DND-41 (cell line): ENCODE measurements around the gene GBA2.

Experiments used
- ATAC-seq: fragments of 200-7000 bp; cut with Tn5 transposase; 3 replicates; pipeline ENCODE4 v1.9.1; 2021; ENCODE audit warnings: low read depth; ENCODE audit not compliant: insufficient read depth
- DNase-seq: peaks from one replicate; pipeline ENCODE4 v3.0.0-alpha.2; 2020
- H2AFZ ChIP-seq: 2 replicates; pipeline ENCODE4 v1.6.0; 2012; ENCODE audit warnings: low read depth, low read length
- H3K27ac ChIP-seq: 2 replicates; pipeline ENCODE4 v1.5.1; 2012; ENCODE audit warnings: low read length, inconsistent platforms
- H3K27me3 ChIP-seq: fragments of 200-600 bp; sonication (generic); 2 replicates; pipeline ENCODE4 v1.6.0; 2012; ENCODE audit warnings: low read length, mild to moderate bottlenecking, inconsistent platforms; ENCODE audit not compliant: insufficient read depth, poor library complexity
- H3K36me3 ChIP-seq: 2 replicates; pipeline ENCODE4 v1.5.1; 2012; ENCODE audit warnings: low read length, inconsistent platforms; ENCODE audit not compliant: insufficient read depth
- H3K4me1 ChIP-seq: 2 replicates; pipeline ENCODE4 v1.5.1; 2012; ENCODE audit warnings: mild to moderate bottlenecking, low read length; ENCODE audit not compliant: insufficient read depth
- H3K4me2 ChIP-seq: 2 replicates; pipeline ENCODE4 v1.6.0; 2012; ENCODE audit warnings: mild to moderate bottlenecking, moderate library complexity, low read length, inconsistent platforms; ENCODE audit not compliant: insufficient read depth
- H3K4me3 ChIP-seq, 2 experiments: fragments of 200-600 bp in 1 of 2; shearing (Covaris generic) in 1 of 2; 2 replicates each; pipeline ENCODE4 v1.5.1; 2012 to 2016; ENCODE audit warnings: inconsistent platforms in 2 of 2, low read length in 2 of 2, mild to moderate bottlenecking in 2 of 2, low read depth in 1 of 2, moderate library complexity in 1 of 2
- H3K79me2 ChIP-seq: 2 replicates; pipeline ENCODE4 v1.6.0; 2012; ENCODE audit warnings: low read length, inconsistent platforms; ENCODE audit not compliant: insufficient read depth
- H3K9ac ChIP-seq: 2 replicates; pipeline ENCODE4 v1.6.0; 2012; ENCODE audit warnings: low read depth, mild to moderate bottlenecking, inconsistent platforms, low read length, moderate library complexity
- H3K9me3 ChIP-seq: 2 replicates; pipeline ENCODE4 v1.5.1; 2012; ENCODE audit warnings: low read length, moderate library complexity, mild to moderate bottlenecking, inconsistent platforms; ENCODE audit not compliant: insufficient read depth, severe bottlenecking
- H4K20me1 ChIP-seq: 2 replicates; pipeline ENCODE4 v1.6.0; 2012; ENCODE audit warnings: low read length; ENCODE audit not compliant: insufficient read depth
- EZH2 ChIP-seq: IDR thresholded peaks from 3 replicates; pipeline ENCODE4 v1.6.1; 2012; ENCODE audit warnings: borderline replicate concordance, low read depth, mild to moderate bottlenecking, moderate library complexity, low read length, inconsistent platforms; ENCODE audit not compliant: severe bottlenecking
- TF ChIP-seq, protein P1 (sequence below): IDR thresholded peaks from 2 replicates; pipeline ENCODE4 v1.5.1; 2012; ENCODE audit warnings: borderline replicate concordance, low read length, moderate library complexity, mild to moderate bottlenecking; ENCODE audit not compliant: poor library complexity, severe bottlenecking; ENCODE audit errors: extremely low read depth

The GBA2 gene

DNA sequence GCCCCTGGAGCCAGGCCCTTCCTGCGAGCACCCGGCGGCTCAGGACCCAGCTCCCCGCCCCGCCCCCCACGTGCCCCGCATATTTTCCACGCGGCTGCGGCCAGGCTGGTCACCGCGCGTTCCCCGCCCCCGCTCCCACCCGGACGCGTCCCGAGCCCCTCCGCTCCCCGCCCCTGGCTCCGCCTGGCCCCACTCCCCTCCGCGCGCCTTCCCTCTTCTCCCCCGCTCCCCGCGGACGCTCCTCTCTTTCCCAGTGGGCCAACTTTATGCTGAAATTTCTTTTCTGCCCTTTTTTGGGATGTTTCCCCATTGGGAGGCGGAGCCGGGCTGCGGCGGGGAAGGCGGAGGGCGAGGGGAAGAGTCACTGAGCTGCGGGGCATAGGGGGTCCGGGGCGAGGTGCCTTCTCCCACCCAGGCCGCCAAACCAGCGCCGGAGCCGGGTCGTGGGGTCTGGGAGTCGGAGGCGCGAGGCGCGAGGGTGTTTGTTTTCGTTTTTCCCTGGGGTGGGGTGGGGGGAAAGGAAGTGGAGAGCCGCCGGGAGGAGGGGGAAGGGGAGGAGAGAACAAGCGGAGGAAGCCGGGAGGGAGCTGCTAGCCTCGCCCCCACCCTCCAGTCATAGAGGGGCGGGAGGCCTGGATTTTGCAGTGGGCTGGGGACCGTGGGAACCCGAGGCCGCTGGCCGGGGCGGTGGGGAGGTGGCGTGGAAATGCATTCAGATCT lies 58.3 kb downstream of the GBA2 start:
- peak overlapping the region; percentile 83 for H2AFZ ChIP-seq
- peaks cover 17% of the 10 kb centered on the region for H3K36me3 ChIP-seq
- peaks cover 5% of the 10 kb centered on the region for H3K79me2 ChIP-seq
- no peaks in the 10 kb centered on the region for H4K20me1 ChIP-seq
- peaks cover 30% of the 10 kb centered on the region for H3K4me1 ChIP-seq
- DNase-seq (peak; percentile 85), ATAC-seq (peak; percentile 90)
- peak overlapping the region; percentile 82 for H3K4me2 ChIP-seq
- peak overlapping the region; percentile 87 for H3K9ac ChIP-seq
- H3K27me3 ChIP-seq = no peaks in the 10 kb centered on the region
- peak overlapping the region; percentile 65 to 68 for H3K4me3 ChIP-seq
- no peaks in the 10 kb centered on the region for H3K9me3 ChIP-seq
- TF ChIP-seq EZH2 = no peak
- TF ChIP-seq, protein P1, sequence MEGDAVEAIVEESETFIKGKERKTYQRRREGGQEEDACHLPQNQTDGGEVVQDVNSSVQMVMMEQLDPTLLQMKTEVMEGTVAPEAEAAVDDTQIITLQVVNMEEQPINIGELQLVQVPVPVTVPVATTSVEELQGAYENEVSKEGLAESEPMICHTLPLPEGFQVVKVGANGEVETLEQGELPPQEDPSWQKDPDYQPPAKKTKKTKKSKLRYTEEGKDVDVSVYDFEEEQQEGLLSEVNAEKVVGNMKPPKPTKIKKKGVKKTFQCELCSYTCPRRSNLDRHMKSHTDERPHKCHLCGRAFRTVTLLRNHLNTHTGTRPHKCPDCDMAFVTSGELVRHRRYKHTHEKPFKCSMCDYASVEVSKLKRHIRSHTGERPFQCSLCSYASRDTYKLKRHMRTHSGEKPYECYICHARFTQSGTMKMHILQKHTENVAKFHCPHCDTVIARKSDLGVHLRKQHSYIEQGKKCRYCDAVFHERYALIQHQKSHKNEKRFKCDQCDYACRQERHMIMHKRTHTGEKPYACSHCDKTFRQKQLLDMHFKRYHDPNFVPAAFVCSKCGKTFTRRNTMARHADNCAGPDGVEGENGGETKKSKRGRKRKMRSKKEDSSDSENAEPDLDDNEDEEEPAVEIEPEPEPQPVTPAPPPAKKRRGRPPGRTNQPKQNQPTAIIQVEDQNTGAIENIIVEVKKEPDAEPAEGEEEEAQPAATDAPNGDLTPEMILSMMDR = no peak
- peak overlapping the region; percentile 82 for H3K27ac ChIP-seq

DNA sequence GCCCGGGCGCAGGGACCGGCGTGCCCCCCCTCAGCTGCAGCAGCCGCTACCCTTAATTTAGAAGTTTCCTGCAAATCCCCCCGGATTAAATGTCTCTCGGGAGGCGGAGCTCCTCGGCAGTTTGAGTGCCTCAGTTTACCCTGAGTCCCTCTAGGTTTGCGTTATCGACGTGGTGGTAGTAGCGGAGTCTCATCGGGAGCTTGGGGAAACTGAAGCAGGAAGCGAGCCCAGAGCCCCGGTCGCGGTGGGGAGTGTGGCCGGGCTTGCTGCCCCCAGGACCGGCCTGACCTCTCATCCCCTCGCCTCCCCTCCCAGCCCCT lies 58.8 kb downstream of the GBA2 start:
- peak overlapping the region; percentile 87 for H3K9ac ChIP-seq

DNA sequence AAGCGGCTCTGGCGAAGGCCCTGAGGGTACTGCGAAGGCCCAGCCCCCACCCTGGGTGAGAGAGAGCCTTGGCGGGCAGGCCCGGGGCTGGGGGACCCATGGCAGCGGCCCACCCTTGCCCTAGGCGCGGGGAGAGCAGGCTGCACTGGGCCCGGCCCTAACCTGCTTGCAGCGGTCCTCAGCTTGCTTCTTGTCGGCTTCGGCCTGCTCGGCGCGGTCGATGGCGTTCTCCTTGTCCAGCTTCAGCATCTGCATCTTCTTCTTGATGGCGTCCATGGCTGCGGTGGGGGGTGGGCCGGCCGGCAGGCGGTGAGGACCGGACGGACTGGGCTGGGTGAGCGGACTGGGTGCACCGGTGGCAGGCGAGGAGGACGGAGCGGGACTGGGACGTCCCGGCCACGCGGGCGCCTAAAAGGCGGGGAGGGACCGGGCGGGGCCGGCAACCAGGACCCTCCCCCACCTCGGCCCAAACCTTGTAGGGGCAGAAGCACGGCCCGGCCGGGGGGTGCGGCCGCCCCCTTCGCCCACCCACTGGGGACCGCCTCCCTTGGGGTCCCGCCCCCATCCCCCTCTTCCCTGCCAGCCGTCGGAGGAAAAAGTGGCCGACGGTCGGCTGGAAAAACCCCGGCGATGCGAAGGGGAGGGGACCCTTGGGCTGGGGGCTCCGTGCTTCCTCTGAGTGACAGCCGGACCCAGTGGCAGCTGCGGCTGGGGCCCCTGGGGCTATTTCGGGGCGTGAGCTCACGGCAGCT lies 59.3 kb downstream of the GBA2 start, which contains the start of gene TPM2:
Gene TPM2, minus strand, starts transcription at position 384 of the 752 bp plus-strand sequence. Its CDS starts 108 bp downstream, at position 276.
- H3K4me3 ChIP-seq = peak within 1 kb of the TSS; percentile 65 to 68
- peak within 1 kb of the TSS; percentile 83 for H2AFZ ChIP-seq
- H3K79me2 ChIP-seq = peaks cover 5% of the 10 kb centered on the region
- peak within 1 kb of the TSS; percentile 82 for H3K27ac ChIP-seq
- H3K9ac ChIP-seq = peak within 1 kb of the TSS; percentile 87
- no peaks in the 10 kb centered on the region for H4K20me1 ChIP-seq
- H3K36me3 ChIP-seq = peaks cover 27% of the 10 kb centered on the region
- H3K4me1 ChIP-seq = peaks cover 30% of the 10 kb centered on the region
- DNase-seq (no peak), ATAC-seq (no peak)
- peak within 1 kb of the TSS; percentile 82 for H3K4me2 ChIP-seq
- H3K9me3 ChIP-seq = no peaks in the 10 kb centered on the region
- TF ChIP-seq EZH2 = no peak
- TF ChIP-seq, protein P1 = no peak
- no peaks in the 10 kb centered on the region for H3K27me3 ChIP-seq

More for the DNA sequence above, 58.8 kb downstream of the GBA2 start:
- Histone ChIP-seq H3K9me3 (no peaks in the 10 kb centered on the region), H3K27ac (peak overlapping the region; percentile 82), H3K4me2 (peak overlapping the region; percentile 82), H2AFZ (no peak overlapping the region), H3K79me2 (peaks cover 5% of the 10 kb centered on the region), H4K20me1 (no peaks in the 10 kb centered on the region), H3K36me3 (peaks cover 21% of the 10 kb centered on the region), H3K27me3 (no peaks in the 10 kb centered on the region), H3K4me3 (peak overlapping the region; percentile 65 to 68; a peak in 3 of 4 replicates), H3K4me1 (peaks cover 30% of the 10 kb centered on the region)
- DNase-seq (no peak), ATAC-seq (no peak)
- no peak for TF ChIP-seq EZH2
- TF ChIP-seq, protein P1 = no peak
